Brain microvascular endothelial cell (primary cell): ENCODE results near the gene MMS22L.

Experiments
- DNase-seq: peaks from one replicate; pipeline ENCODE4 v3.0.0-alpha.2; 2020
- H3K27ac ChIP-seq: fragments of 250-450 bp; sonication (Bioruptor Pico); 2 replicates; pipeline ENCODE4 v1.5.1; 2020; ENCODE audit warnings: mild to moderate bottlenecking, moderate library complexity
- H3K27me3 ChIP-seq: fragments of 250-450 bp; sonication (Bioruptor Pico); replicated peaks from 2 replicates; pipeline ENCODE4 v1.5.1; 2020; ENCODE audit warnings: mild to moderate bottlenecking
- H3K36me3 ChIP-seq: fragments of 250-450 bp; sonication (Bioruptor Pico); replicated peaks from 2 replicates; pipeline ENCODE4 v1.5.1; 2020; ENCODE audit warnings: mild to moderate bottlenecking
- H3K4me3 ChIP-seq: 2 replicates; pipeline ENCODE4 v1.5.1; 2011; ENCODE audit warnings: low read depth, mild to moderate bottlenecking, control low read depth, low read length, moderate library complexity
- in situ Hi-C: cut with HindIII; loops from 2 replicates; pipeline ENCODE4 v1.10.0; 2017; ENCODE audit warnings: low sequenced_read_pairs, low pct_ligation_motif_present
- TF ChIP-seq, protein P1 (sequence below): IDR thresholded peaks from 2 replicates; pipeline ENCODE4 v1.5.1; 2011; ENCODE audit warnings: low read depth, mild to moderate bottlenecking, moderate library complexity, low read length, control low read depth, inconsistent platforms; ENCODE audit errors: missing control alignments

MMS22L gene

DNA sequence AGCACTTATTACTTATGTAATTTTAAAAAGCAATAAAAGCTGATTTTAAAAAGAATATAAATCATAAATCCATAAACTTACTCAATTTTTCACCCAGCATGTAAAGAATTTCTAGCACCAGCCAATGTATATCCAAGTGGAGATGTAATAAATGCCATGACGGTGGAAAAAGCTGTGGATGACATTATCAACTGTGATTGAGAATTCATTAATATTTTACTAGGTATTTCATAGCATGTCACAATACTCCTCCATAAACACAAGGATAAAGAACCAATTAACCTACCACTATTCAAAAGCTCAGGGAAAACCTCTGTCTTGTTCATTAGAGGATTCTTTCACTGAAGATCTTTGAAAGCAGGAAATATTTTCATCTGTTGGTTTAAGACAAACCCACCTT, 13.2 kb downstream of the MMS22L start:
- Histone ChIP-seq H3K27me3 (no peaks in the 10 kb centered on the region), H3K4me3 (no peak overlapping the region), H3K27ac (no peak overlapping the region), H3K36me3 (no peaks in the 10 kb centered on the region)
- in situ Hi-C loops: no loop called here
- TF ChIP-seq, protein P1, sequence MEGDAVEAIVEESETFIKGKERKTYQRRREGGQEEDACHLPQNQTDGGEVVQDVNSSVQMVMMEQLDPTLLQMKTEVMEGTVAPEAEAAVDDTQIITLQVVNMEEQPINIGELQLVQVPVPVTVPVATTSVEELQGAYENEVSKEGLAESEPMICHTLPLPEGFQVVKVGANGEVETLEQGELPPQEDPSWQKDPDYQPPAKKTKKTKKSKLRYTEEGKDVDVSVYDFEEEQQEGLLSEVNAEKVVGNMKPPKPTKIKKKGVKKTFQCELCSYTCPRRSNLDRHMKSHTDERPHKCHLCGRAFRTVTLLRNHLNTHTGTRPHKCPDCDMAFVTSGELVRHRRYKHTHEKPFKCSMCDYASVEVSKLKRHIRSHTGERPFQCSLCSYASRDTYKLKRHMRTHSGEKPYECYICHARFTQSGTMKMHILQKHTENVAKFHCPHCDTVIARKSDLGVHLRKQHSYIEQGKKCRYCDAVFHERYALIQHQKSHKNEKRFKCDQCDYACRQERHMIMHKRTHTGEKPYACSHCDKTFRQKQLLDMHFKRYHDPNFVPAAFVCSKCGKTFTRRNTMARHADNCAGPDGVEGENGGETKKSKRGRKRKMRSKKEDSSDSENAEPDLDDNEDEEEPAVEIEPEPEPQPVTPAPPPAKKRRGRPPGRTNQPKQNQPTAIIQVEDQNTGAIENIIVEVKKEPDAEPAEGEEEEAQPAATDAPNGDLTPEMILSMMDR: no peak
- DNase-seq: no peak

DNA sequence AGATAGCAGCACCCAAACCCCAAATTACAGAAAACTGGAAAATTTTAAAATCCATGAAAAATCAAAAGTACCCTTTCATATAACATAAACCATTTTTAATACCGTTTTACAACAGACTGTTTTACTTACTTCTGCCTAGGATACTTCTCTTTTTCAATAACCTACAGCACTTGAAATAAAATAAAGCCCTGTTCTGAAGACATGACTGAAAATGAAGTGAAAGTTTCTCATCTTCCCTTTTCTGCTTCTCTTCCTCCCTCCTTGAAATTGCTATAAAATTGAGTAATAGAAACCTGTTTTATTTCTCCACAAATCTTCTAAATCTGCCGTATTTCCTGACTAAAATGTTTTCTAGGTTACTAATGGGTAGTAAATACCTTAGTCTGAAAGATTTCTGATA, 20.3 kb downstream of the MMS22L start:
- Histone ChIP-seq H3K27me3 (no peaks in the 10 kb centered on the region), H3K36me3 (no peaks in the 10 kb centered on the region), H3K27ac (no peak overlapping the region), H3K4me3 (no peak overlapping the region)
- in situ Hi-C loops: no loop called here
- DNase-seq: no peak
- TF ChIP-seq, protein P1: no peak

DNA sequence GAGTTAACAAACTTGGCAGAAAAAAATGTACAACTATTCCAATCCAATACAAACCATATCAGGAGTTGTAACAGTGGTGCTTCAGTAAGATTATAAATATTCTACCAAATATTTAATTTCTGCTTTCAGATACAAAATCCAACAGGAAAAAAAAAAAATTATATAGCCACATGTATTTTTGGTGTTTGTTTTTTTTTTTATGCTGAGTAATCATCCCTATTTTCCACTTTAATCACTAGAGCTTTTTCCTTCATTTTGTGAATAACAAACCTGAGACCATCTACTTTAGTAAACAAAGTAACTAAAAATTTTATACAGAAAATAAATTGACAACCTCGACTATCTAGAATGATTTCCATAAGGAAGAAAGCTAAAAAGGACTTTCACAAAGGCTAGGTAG, 36.2 kb downstream of the MMS22L start:
- no peak for DNase-seq
- TF ChIP-seq, protein P1: no peak
- no peak overlapping the region for H3K4me3 ChIP-seq
- in situ Hi-C loops: no loop called here
- H3K27me3 ChIP-seq: no peaks in the 10 kb centered on the region
- H3K36me3 ChIP-seq: no peaks in the 10 kb centered on the region
- H3K27ac ChIP-seq: no peak overlapping the region

DNA sequence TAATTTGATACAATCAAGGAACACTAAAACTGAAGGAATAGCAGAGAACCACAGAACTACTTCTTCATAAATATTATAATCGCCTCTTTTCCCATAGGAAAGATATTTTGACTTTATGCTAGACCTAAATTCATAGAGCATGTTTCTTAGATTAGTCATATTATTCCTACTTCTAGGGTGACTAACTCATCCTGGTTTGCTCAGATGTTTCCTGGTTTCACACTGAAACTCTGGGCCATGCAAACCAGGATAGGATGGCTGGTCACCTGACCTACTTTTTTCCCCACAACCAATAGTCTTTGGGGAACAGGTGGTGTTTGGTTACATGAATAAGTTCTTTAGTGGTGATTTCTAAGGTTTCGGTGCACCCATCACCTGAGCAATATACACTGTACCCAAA, 42.8 kb downstream of the MMS22L start:
- Histone ChIP-seq H3K36me3 (no peaks in the 10 kb centered on the region), H3K27ac (no peak overlapping the region), H3K27me3 (no peaks in the 10 kb centered on the region), H3K4me3 (no peak overlapping the region)
- in situ Hi-C loops: no loop called here
- TF ChIP-seq, protein P1: no peak
- peak; percentile 55 for DNase-seq

DNA sequence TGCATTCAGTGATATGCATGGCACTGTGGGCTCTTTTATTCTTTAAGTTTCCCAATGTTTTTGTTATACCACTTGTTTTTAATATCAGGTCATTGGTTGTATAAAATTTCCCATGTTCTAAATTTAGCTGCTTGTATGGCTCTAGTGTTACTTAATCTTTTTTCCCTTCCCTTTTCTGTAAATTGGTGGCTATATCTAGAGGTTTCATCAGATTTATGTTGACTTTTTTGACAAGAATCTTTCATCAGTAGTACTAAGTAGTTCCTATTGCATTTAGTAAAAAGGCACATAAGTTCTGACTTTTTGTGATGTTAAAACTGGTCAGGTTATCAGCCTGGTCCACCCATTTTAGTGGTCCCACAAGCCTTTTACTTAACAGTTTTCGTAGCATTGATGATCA, 51.1 kb downstream of the MMS22L start:
- in situ Hi-C loops: no loop called here
- TF ChIP-seq, protein P1: no peak

DNA sequence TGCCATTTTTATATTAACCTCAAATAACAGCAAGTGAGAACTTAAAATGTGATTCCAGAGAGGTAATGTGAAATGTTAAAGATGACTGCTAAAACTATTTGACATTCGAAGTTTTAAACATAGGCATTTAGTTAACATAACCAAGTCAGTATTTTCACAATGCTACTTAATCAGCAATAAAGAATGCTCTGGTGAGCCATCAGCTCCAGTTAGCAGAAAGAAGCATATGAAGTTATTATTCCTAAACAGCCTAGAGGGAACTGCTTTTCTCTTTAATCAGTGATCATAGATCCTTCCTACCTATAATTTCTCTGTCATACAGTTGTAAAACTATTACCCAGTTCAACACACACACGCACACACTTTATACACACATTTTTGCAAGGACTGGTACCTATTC, 60.1 kb downstream of the MMS22L start:
- in situ Hi-C loops: no loop called here
- TF ChIP-seq, protein P1: no peak
- no peak overlapping the region for H3K27ac ChIP-seq
- no peaks in the 10 kb centered on the region for H3K36me3 ChIP-seq
- no peak overlapping the region for H3K4me3 ChIP-seq
- H3K27me3 ChIP-seq: no peaks in the 10 kb centered on the region
- DNase-seq: no peak

More for the DNA sequence above, 51.1 kb downstream of the MMS22L start:
- H3K36me3 ChIP-seq: no peaks in the 10 kb centered on the region
- no peak for DNase-seq
- no peak overlapping the region for H3K4me3 ChIP-seq
- no peaks in the 10 kb centered on the region for H3K27me3 ChIP-seq
- H3K27ac ChIP-seq: no peak overlapping the region
